ENCODE results near the gene AP3M1. TPM values are rescaled to one million over a fixed set of nuclear protein-coding genes. Genes with fewer than 3 reads are reported as not detected.
"Not testable (repeated sequence)": the region's sequence is repeated elsewhere in the genome, so short reads cannot be mapped to it uniquely, and the experiment has no call there.

The AP3M1 gene
- total and polyA plus RNA-seq, 5 donors = 12.6 to 29.5 (median 27.1) TPM

DNA sequence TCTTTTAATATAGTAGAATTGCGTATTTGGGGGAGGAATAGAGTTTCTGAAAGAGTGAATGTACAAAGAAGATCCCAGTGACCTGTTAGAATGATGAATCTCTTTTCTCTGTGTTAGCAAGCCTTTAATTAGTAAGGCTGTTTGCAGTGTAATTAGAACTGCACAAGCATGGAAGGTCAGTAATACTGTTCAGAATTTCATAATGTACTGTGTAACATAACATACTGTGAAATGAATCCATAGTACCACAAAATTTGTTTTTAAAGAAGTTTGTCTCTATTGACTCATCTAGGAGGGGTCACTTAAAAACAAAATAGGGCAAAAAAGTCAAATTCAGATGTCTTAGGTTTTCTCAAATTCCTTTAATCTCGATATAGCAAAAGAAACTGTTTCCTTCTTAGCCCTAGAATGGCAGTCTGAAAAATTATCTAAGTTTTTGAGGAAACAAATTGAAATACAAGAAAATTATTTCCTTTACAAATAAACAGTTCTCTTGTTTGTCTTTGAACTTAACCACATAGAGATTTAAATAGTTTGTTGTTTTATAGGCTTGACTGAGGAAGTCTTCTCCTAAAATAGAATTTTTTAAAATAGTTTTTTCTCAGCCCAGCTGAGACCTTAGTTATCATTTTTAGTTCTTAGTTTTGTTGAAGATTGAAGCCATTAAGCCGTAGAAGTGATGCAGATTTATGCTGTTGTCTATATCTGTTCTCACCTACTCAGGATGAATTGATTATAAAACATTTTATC lies 12.9 kb upstream of the AP3M1 start:
- ATAC-seq = no peak
- intact Hi-C loops (cut with DNase I) = no loop called here

GRCh38 chr10:74160013-74160412 lies 9.4 kb upstream of the AP3M1 start:
- no peaks in the 10 kb centered on the region for H3K4me1 ChIP-seq (ENCODE audit: control insufficient read depth, insufficient read depth, low read length)
- ATAC-seq = no peak
- H3K9me3 ChIP-seq (ENCODE audit: control insufficient read depth, low read length) = no peaks in the 10 kb centered on the region
- H3K27ac ChIP-seq (ENCODE audit: low read length) = no peak overlapping the region
- no peaks in the 10 kb centered on the region for H3K27me3 ChIP-seq (ENCODE audit: control insufficient read depth, insufficient read depth)
- no peak overlapping the region for H3K4me3 ChIP-seq (ENCODE audit: low read length)
- intact Hi-C loops (cut with DNase I) = no loop called here
- 91% methylated on average over 3 of the region's 3 CpGs for WGBS
- no peak for DNase-seq

More for the DNA sequence above, 12.9 kb upstream of the AP3M1 start:
- Histone ChIP-seq H3K4me3 (ENCODE audit: low read length) (no peak overlapping the region), H3K9me3 (ENCODE audit: control insufficient read depth, low read length) (no peaks in the 10 kb centered on the region), H3K27me3 (ENCODE audit: control insufficient read depth, insufficient read depth) (no peaks in the 10 kb centered on the region), H3K4me1 (ENCODE audit: control insufficient read depth, insufficient read depth, low read length) (no peaks in the 10 kb centered on the region), H3K27ac (ENCODE audit: low read length) (no peak overlapping the region)
- no peak for DNase-seq
- WGBS = 71% methylated on average over 3 of the region's 3 CpGs

DNA sequence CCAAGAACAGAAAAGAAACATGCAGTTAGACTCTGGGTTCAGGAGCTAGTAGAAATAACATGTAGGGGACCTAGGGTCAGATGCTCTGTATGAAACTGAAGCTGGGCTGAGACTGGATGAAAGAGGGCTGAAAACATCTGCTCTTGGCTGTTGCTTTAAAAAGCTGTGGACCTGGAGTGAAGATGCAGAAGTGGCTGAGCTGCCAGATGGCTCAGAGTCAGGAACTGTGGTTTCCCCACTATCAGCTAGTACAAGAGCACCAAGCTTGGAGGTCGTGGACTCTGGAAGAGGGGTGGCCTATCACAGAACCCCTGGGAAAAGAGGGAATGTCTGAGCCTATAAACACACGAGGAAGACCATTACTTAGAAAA lies 6.3 kb upstream of the AP3M1 start:
- H3K9me3 ChIP-seq (ENCODE audit: control insufficient read depth, low read length) = no peaks in the 10 kb centered on the region
- H3K27ac ChIP-seq (ENCODE audit: low read length) = no peak overlapping the region
- H3K4me1 ChIP-seq (ENCODE audit: control insufficient read depth, insufficient read depth, low read length) = no peaks in the 10 kb centered on the region
- peak; percentile 79 to 84 for ATAC-seq
- 15% methylated on average over 2 of the region's 2 CpGs for WGBS
- no peaks in the 10 kb centered on the region for H3K27me3 ChIP-seq (ENCODE audit: control insufficient read depth, insufficient read depth)
- intact Hi-C loops (cut with DNase I) = no loop called here
- peak; percentile 43 to 85 (median 68) for DNase-seq
- no peak overlapping the region for H3K4me3 ChIP-seq (ENCODE audit: low read length)

DNA sequence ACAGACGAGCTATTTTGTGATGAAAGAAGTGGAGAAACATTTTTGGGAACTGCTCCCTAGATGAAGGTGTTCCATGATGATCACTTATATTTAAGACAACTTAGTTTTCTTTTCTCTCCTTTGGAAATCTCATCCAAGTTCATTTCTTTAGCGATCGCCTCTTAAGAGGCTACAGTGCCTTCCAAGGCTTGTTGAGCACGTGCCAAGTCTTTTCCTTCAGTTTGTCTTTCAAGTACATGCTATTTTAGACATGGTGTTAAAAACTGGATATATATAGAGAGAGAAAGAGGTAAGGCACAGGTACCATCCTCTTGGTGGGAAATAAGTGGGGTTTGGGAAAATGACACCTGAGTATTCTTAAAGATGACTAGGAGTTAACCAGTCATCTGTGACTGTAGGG lies 3.0 kb upstream of the AP3M1 start:
- ATAC-seq (no peak), DNase-seq (no peak)
- no peaks in the 10 kb centered on the region for H3K9me3 ChIP-seq (ENCODE audit: control insufficient read depth, low read length)
- no peak overlapping the region for H3K4me3 ChIP-seq (ENCODE audit: low read length)
- no peaks in the 10 kb centered on the region for H3K4me1 ChIP-seq (ENCODE audit: control insufficient read depth, insufficient read depth, low read length)
- no peaks in the 10 kb centered on the region for H3K27me3 ChIP-seq (ENCODE audit: control insufficient read depth, insufficient read depth)
- H3K27ac ChIP-seq (ENCODE audit: low read length) = no peak overlapping the region
- intact Hi-C loops (cut with DNase I) = no loop called here
- WGBS = 51% methylated on average over 4 of the region's 4 CpGs

DNA sequence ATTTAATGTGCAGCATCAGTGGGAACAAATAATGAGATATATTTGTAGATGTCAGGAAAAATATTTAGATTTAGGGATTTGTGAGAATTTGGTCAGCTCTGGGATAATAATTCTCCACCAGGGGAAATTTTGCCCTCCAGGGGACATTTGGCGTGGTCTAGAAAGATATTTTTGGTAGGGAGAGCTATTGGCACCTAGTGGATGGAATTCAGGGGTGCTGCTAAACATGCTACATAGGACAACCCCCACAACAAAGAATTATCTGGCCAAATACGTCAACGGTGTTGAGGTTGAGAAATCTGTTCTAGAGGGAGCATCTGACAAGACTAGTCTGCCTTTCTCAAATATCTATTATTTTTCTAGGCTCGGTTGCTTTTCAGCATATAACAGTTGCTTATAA lies 2.5 kb upstream of the AP3M1 start:
- WGBS = 35% methylated on average over 4 of the region's 4 CpGs
- intact Hi-C loops (cut with DNase I) = no loop called here
- H3K4me3 ChIP-seq (ENCODE audit: low read length) = peak overlapping the region; percentile 27
- no peaks in the 10 kb centered on the region for H3K9me3 ChIP-seq (ENCODE audit: control insufficient read depth, low read length)
- no peak for ATAC-seq
- no peak for DNase-seq
- H3K27me3 ChIP-seq (ENCODE audit: control insufficient read depth, insufficient read depth) = no peaks in the 10 kb centered on the region
- H3K4me1 ChIP-seq (ENCODE audit: control insufficient read depth, insufficient read depth, low read length) = no peaks in the 10 kb centered on the region
- H3K27ac ChIP-seq (ENCODE audit: low read length) = no peak overlapping the region

DNA sequence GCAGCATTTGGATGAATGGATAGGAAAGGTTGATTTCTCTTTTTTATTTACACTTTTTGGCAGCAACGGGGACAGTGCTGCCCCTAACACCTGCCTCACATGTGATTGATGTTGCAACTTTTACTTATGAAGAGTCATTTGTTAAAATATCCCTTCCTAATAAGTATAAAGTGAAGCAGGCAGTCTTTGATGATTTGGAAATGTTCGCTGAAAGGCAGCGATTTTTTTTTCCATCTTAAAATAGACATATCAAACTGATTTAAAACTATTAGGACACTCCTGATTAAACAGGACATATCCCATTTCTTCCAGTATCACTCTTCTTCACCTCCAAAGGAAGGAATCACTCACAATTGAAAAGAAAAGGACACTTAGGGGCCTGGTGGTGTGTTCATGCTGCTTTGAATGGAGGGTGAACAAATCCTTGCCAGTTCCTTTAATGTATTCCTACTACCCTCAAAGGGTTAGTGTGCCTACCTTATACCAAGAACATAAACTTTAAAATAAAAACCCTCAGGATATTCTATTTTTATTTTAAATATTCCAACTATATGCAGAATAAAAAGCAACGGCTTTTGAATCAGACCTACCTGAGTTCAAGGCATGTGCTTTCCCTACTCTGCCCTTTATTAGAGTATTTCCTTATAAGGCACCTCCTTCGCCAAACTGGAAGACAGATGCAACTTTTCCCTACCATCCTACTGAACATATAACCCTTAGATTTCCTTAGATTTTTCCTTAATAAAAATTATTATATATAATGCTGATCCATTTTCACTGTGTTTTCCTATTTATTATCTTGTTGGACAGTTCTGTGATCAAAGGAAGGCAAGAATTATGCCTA lies 1.5 kb upstream of the AP3M1 start:
- Histone ChIP-seq H3K27ac (ENCODE audit: low read length) (peak overlapping the region; percentile 93), H3K27me3 (ENCODE audit: control insufficient read depth, insufficient read depth) (no peaks in the 10 kb centered on the region), H3K9me3 (ENCODE audit: control insufficient read depth, low read length) (no peaks in the 10 kb centered on the region), H3K4me3 (ENCODE audit: low read length) (peak overlapping the region; percentile 72), H3K4me1 (ENCODE audit: control insufficient read depth, insufficient read depth, low read length) (no peaks in the 10 kb centered on the region)
- DNase-seq (no peak), ATAC-seq (no peak)
- WGBS = 28% methylated on average over 5 of the region's 5 CpGs
- intact Hi-C loops (cut with DNase I) = no loop called here

DNA sequence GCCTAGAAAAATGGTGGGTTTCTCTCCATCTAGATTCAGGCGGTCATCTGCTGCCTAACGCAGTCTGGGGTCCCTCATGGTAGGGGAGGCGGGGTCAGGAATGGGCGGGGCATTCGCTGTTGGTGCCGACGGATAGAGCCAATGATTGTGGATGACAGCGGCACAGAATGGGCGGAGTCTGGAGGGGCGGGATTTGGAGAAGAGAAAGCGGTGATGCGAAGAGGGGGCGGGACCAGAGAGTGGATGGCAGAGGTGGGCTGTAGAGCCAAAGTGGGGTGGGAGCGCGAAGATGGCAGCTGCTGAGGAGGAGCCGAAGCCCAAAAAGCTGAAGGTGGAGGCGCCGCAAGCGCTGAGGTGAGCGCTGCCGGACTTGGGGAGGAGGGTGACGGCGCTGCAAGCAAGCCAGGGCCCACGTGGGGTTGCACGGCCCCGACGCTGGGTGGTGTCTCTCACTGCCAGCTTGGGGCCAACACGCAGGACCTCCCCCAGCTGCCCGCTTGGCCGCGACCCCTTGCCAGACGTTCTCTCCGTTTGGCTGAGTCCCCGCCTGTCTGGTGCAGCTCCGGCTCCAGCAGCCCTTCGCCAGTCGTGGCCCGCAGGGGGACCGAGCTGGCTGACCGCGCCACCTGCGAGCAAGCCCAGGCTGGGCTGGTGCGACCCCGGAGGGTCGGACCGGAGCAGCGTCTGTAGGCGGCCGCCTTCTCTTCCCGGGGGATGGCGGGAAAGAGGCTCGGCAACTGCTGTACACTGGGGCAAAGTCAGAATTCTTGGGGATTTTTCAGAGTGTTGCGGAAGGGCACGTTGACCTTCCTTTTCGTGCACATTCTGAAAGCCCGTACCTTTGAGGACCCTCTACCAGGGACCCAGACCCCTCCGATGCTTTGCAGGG lies 606 bp upstream of the AP3M1 start, which contains the start of gene ADK:
Gene ADK, plus strand, starts transcription at position 232 of the 889 bp plus-strand sequence. Its CDS starts 58 bp downstream, at position 290.
- under 1% methylated on average over 57 of the region's 57 CpGs for WGBS
- peak within 1 kb of the TSS; percentile 93 for H3K27ac ChIP-seq (ENCODE audit: low read length)
- intact Hi-C loops (cut with DNase I) = no loop called here
- peak; percentile 97 to 98 for ATAC-seq
- DNase-seq = peak; percentile 100
- H3K4me3 ChIP-seq (ENCODE audit: low read length) = peak within 1 kb of the TSS; percentile 72
- no peaks in the 10 kb centered on the region for H3K4me1 ChIP-seq (ENCODE audit: control insufficient read depth, insufficient read depth, low read length)
- H3K27me3 ChIP-seq (ENCODE audit: control insufficient read depth, insufficient read depth) = no peaks in the 10 kb centered on the region
- no peaks in the 10 kb centered on the region for H3K9me3 ChIP-seq (ENCODE audit: control insufficient read depth, low read length)

DNA sequence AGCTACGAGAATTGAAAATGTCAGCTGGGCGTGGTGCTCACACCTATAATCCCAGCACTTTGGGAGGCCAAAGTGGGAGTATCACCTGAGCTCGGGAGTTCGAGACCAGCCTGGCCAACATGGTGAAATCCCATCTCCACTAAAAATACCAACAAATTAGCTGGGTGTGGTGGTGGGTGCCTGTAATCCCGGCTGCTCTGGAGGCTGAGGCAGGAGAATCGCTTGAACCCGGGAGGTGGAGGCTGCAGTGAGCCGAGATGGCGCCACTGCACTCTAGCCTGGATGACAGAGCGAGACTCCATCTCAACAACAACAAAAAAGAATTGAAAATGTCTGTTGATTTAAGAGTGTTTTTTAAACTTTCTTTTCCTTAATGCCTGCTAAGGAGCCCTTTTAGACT lies 3.6 kb downstream of the AP3M1 start:
- ATAC-seq; H3K4me3 ChIP-seq (ENCODE audit: low read length); H3K9me3 ChIP-seq (ENCODE audit: control insufficient read depth, low read length); H3K4me1 ChIP-seq (ENCODE audit: control insufficient read depth, insufficient read depth, low read length); H3K27me3 ChIP-seq (ENCODE audit: control insufficient read depth, insufficient read depth); H3K27ac ChIP-seq (ENCODE audit: low read length); DNase-seq; intact Hi-C loops (cut with DNase I): not testable (repeated sequence)
- 97% methylated on average over 10 of the region's 10 CpGs for WGBS

DNA sequence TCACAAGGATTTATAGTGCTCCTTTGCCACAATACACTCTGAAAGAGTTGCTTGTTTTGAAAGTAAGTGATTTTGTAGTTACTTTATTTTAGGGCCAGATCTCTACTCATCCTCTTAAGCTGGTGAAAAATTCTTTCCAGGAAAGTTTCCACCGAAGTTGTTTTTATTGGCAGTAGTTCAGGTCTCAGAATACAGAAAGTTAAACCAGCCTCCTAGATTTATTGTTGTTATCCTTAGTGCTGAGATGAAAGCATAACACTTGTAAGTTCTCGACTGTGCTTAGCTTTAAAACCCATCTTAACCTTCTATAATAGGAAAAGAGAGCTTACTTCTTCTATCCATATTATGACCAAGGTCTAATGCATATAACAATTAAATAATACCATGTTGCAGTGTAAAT lies 5.5 kb downstream of the AP3M1 start:
- H3K9me3 ChIP-seq (ENCODE audit: control insufficient read depth, low read length) = no peaks in the 10 kb centered on the region
- H3K27me3 ChIP-seq (ENCODE audit: control insufficient read depth, insufficient read depth) = no peaks in the 10 kb centered on the region
- H3K27ac ChIP-seq (ENCODE audit: low read length) = no peak overlapping the region
- H3K4me3 ChIP-seq (ENCODE audit: low read length) = no peak overlapping the region
- peak; percentile 53 to 75 for ATAC-seq
- intact Hi-C loops (cut with DNase I) = no loop called here
- 13% methylated on average over 2 of the region's 2 CpGs for WGBS
- no peak for DNase-seq
- H3K4me1 ChIP-seq (ENCODE audit: control insufficient read depth, insufficient read depth, low read length) = peaks cover 4% of the 10 kb centered on the region

DNA sequence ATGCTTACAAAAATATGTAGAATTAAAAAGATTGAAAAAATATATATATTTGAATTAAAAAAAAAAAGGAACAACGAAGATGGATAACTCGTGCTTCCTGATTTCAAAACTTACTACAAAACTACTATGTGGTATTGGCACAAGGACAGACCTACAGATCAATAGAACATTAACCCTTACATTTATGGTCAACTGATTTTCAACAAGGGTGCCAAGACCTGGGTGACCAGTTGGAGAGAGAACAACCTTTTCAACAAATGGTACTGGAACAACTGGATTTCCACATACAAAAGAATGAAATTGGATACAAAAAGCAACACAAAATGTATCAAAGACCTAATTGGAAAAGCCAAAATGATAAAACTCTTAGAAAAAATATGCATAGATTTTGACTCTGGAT lies 10.1 kb downstream of the AP3M1 start:
- no peak for DNase-seq
- intact Hi-C loops (cut with DNase I) = no loop called here

More for the DNA sequence above, 10.1 kb downstream of the AP3M1 start:
- Histone ChIP-seq H3K27ac (ENCODE audit: low read length) (no peak overlapping the region), H3K4me1 (ENCODE audit: control insufficient read depth, insufficient read depth, low read length) (peaks cover 4% of the 10 kb centered on the region), H3K27me3 (ENCODE audit: control insufficient read depth, insufficient read depth) (no peaks in the 10 kb centered on the region), H3K9me3 (ENCODE audit: control insufficient read depth, low read length) (no peaks in the 10 kb centered on the region), H3K4me3 (ENCODE audit: low read length) (no peak overlapping the region)
- ATAC-seq = no peak
- WGBS = 77% methylated on average over 2 of the region's 2 CpGs
